Tibial nerve (tissue), 4 donors: ENCODE results near the gene DLGAP5. TPM values are rescaled to one million over a fixed set of nuclear protein-coding genes. Genes with fewer than 3 reads are reported as not detected.

Source experiments
- DNase-seq, 2 donors: peaks; one replicate each; pipeline ENCODE4 v3.0.0-alpha.2; 2019; ENCODE audit warnings: low spot score in 2 of 2
- H3K27ac ChIP-seq, 4 donors: fragments of 200-600 bp; sonication (generic) in 3 of 4; one replicate each; pipeline ENCODE4 v1.5.1; 2017 to 2019; ENCODE audit warnings: mild to moderate bottlenecking in 1 of 4
- H3K27me3 ChIP-seq, 2 donors: fragments of 200-600 bp; sonication (generic) in 1 of 2; one replicate each; pipeline versions ENCODE4 v1.5.1 to v1.6.0; 2017 to 2019
- H3K36me3 ChIP-seq, 3 donors: fragments of 200-600 bp; sonication (generic); one replicate each; pipeline ENCODE4 v1.5.1; 2018 to 2019
- H3K4me1 ChIP-seq, 4 donors: fragments of 200-600 bp; sonication (generic) in 3 of 4; one replicate each; pipeline ENCODE4 v1.5.1; 2017 to 2019
- H3K4me3 ChIP-seq, 4 donors: fragments of 200-600 bp; sonication (generic) in 3 of 4; one replicate each; pipeline ENCODE4 v1.5.1; 2017 to 2019; ENCODE audit warnings: mild to moderate bottlenecking in 1 of 4, moderate library complexity in 1 of 4
- H3K9me3 ChIP-seq, 4 donors: fragments of 200-600 bp; sonication (generic) in 3 of 4; one replicate each; pipeline ENCODE4 v1.5.1; 2017 to 2019
- CTCF ChIP-seq, 5 experiments: fragments of 200-600 bp in 3 of 5; fragments of 450-650 bp in 2 of 5; sonication (generic) in 3 of 5; IDR thresholded peaks; one replicate each; pipeline ENCODE4 v1.5.1; 2016 to 2019; ENCODE audit warnings: antibody characterized with exemption in 5 of 5, mild to moderate bottlenecking in 3 of 5, moderate library complexity in 2 of 5
- EP300 ChIP-seq, 2 donors: sonication (generic); formaldehyde crosslinking; IDR thresholded peaks; one replicate each; pipeline ENCODE4 v1.6.1; 2017; ENCODE audit warnings: antibody characterized with exemption in 2 of 2, mild to moderate bottlenecking in 1 of 2
- POLR2A ChIP-seq, 2 donors: fragments of 450-650 bp; IDR thresholded peaks; one replicate each; pipeline ENCODE4 v1.6.1; 2017; ENCODE audit warnings: antibody characterized with exemption in 2 of 2, mild to moderate bottlenecking in 2 of 2, moderate library complexity in 2 of 2
- WGBS, 2 donors: methylation state at CpG; one replicate each; pipeline ENCODE4 v1.1.5; 2018; 5-methylcytosine and 5-hydroxymethylcytosine counted together
- total RNA-seq, 4 donors: library from RNA; depleted of rRNA; stranded (reverse); fragments of >200 nt; gene quantifications; one replicate each; pipeline ENCODE4 v1.1.0, GENCODE V29; 2016

The DLGAP5 gene
- total RNA-seq, 4 donors from 2014 or later: 0.30 to 0.44 TPM; not detected in 2

- Histone ChIP-seq H3K36me3 (no peaks in the 10 kb centered on the region), H3K4me3 (no peak overlapping the region), H3K9me3 (no peaks in the 10 kb centered on the region), H3K27me3 (no peaks in the 10 kb centered on the region), H3K4me1 (no peaks in the 10 kb centered on the region), H3K27ac (no peak overlapping the region)
- TF ChIP-seq POLR2A (IDR thresholded peaks at IDR 0.05) (no peak), EP300 (IDR thresholded peaks at IDR 0.05) (no peak), CTCF (IDR thresholded peaks at IDR 0.05) (no peak)
- 32 to 35% methylated on average over 3 of the region's 3 CpGs for WGBS, 2 donors
- DNase-seq: no peak
Observed at GRCh38 chr14:55158412-55158811, 33.0 kb downstream of the DLGAP5 start.

DNA sequence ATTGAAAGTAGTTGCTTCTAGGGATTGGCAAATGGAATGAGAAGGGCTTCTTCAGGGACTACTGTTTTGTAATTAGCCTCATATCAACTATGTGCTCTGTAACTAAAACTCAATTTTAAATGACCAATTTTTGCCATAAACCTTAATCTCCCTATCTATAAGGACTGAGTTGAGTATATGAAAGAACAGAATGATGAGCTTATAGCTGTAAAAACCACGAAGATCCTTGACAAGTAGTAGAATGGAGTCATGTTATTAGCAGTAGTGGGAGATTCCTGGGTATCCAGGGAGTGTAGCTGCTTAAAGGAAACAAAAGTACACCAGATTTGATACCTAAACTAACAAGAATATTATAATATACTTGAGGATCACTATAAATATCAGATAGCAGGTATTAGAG is 34.3 kb downstream of the DLGAP5 start:
- H3K4me3 ChIP-seq: no peak overlapping the region
- no peak overlapping the region for H3K27ac ChIP-seq

GRCh38 chr14:55153951-55154350 is 37.4 kb downstream of the DLGAP5 start:
- H3K4me3 ChIP-seq: no peak overlapping the region
- no peak overlapping the region for H3K27ac ChIP-seq
- no peaks in the 10 kb centered on the region for H3K9me3 ChIP-seq
- TF ChIP-seq EP300 (IDR thresholded peaks at IDR 0.05) (no peak), CTCF (IDR thresholded peaks at IDR 0.05) (no peak), POLR2A (IDR thresholded peaks at IDR 0.05) (no peak)
- no peaks in the 10 kb centered on the region for H3K27me3 ChIP-seq
- H3K36me3 ChIP-seq: no peaks in the 10 kb centered on the region
- no peaks in the 10 kb centered on the region for H3K4me1 ChIP-seq
- 95 to 97% methylated on average over 3 of the region's 3 CpGs for WGBS, 2 donors
- DNase-seq: no peak

More for the DNA sequence above, 34.3 kb downstream of the DLGAP5 start:
- no peaks in the 10 kb centered on the region for H3K9me3 ChIP-seq
- no peak for DNase-seq
- 94 to 95% methylated on average over 1 of the region's 1 CpG for WGBS, 2 donors
- TF ChIP-seq EP300 (IDR thresholded peaks at IDR 0.05) (no peak), POLR2A (IDR thresholded peaks at IDR 0.05) (no peak), CTCF (IDR thresholded peaks at IDR 0.05) (no peak)
- H3K4me1 ChIP-seq: no peaks in the 10 kb centered on the region
- H3K27me3 ChIP-seq: no peaks in the 10 kb centered on the region
- H3K36me3 ChIP-seq: no peaks in the 10 kb centered on the region

GRCh38 chr14:55152052-55152753 is 39.2 kb downstream of the DLGAP5 start:
- Histone ChIP-seq H3K27me3 (no peaks in the 10 kb centered on the region), H3K4me3 (no peak overlapping the region), H3K27ac (no peak overlapping the region), H3K36me3 (peaks cover 0 to 14% (median under 1%) of the 10 kb centered on the region in 3 donors), H3K9me3 (no peaks in the 10 kb centered on the region), H3K4me1 (no peaks in the 10 kb centered on the region)
- no peak for DNase-seq
- TF ChIP-seq CTCF (IDR thresholded peaks at IDR 0.05) (no peak), POLR2A (IDR thresholded peaks at IDR 0.05) (no peak), EP300 (IDR thresholded peaks at IDR 0.05) (no peak)
- 66 to 83% methylated on average over 1 of the region's 1 CpG for WGBS, 2 donors

DNA sequence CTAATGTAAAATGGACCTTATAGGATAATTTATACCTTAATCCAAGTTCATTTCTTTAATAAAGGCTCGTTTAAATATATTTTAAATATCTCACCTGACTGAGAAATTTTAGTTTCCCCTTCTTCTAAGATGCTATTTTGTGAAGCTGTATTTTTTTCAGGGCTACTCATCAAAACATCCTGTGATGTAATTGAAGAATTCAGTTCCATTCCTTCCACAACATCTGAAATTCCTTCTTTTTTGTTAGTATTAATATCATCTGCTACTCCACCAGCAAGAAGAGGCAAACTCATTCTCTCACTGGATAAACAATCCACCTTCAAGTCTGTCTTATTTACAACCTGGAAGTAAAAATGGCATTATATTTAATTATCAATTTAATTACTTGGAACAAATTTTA is 39.8 kb downstream of the DLGAP5 start:
- WGBS, 2 donors: 89 to 91% methylated on average over 1 of the region's 1 CpG
- Histone ChIP-seq H3K9me3 (no peaks in the 10 kb centered on the region), H3K27ac (no peak overlapping the region), H3K4me1 (no peaks in the 10 kb centered on the region), H3K4me3 (no peak overlapping the region), H3K27me3 (no peaks in the 10 kb centered on the region), H3K36me3 (peaks cover 0 to 20% (median 2%) of the 10 kb centered on the region in 3 donors)
- TF ChIP-seq POLR2A (IDR thresholded peaks at IDR 0.05): no peak
- TF ChIP-seq EP300 (IDR thresholded peaks at IDR 0.05): no peak
- no peak for TF ChIP-seq CTCF (IDR thresholded peaks at IDR 0.05)
- DNase-seq: no peak
